HG03196 (cell line): ENCODE data around the gene TNFRSF11A.

Experiments
- ATAC-seq: cut with Tn5 transposase; IDR thresholded peaks from one replicate; pipeline ENCODE4 v1.9.1; 2021; ENCODE audit not compliant: unreplicated experiment

Gene TNFRSF11A

GRCh38 chr18:62324917-62325805, at the start of gene TNFRSF11A:
Gene TNFRSF11A (plus strand): TSS chr18:62325310. CDS start chr18:62325353, 43 bp downstream.
- ATAC-seq: peak; percentile 52

- no peak for ATAC-seq
Observed at GRCh38 chr18:62277045-62277444, 48.1 kb upstream of the TNFRSF11A start.

GRCh38 chr18:62279561-62279960, 45.5 kb upstream of the TNFRSF11A start:
- ATAC-seq: no peak

- no peak for ATAC-seq
Observed at GRCh38 chr18:62280058-62280457, 45.1 kb upstream of the TNFRSF11A start.

- no peak for ATAC-seq
Observed at GRCh38 chr18:62280786-62281185, 44.3 kb upstream of the TNFRSF11A start.

GRCh38 chr18:62281684-62282083, 43.4 kb upstream of the TNFRSF11A start:
- no peak for ATAC-seq

GRCh38 chr18:62282188-62282629, 42.9 kb upstream of the TNFRSF11A start:
- ATAC-seq: no peak

- ATAC-seq: no peak
Observed at GRCh38 chr18:62284637-62285036, 40.5 kb upstream of the TNFRSF11A start.

- no peak for ATAC-seq
Observed at GRCh38 chr18:62285281-62285680, 39.8 kb upstream of the TNFRSF11A start.

GRCh38 chr18:62287781-62288664, 37.1 kb upstream of the TNFRSF11A start:
- ATAC-seq: peak; percentile 47

GRCh38 chr18:62288665-62289008, 36.5 kb upstream of the TNFRSF11A start:
- ATAC-seq: peak; percentile 49

GRCh38 chr18:62289047-62289446, 36.1 kb upstream of the TNFRSF11A start:
- peak; percentile 60 for ATAC-seq

- no peak for ATAC-seq
Observed at GRCh38 chr18:62294073-62294472, 31.0 kb upstream of the TNFRSF11A start.

- no peak for ATAC-seq
Observed at GRCh38 chr18:62300359-62300963, 24.6 kb upstream of the TNFRSF11A start.

- ATAC-seq: no peak
Observed at GRCh38 chr18:62301322-62301721, 23.8 kb upstream of the TNFRSF11A start.

- ATAC-seq: no peak
Observed at GRCh38 chr18:62312851-62313250, 12.3 kb upstream of the TNFRSF11A start.

GRCh38 chr18:62318228-62319180, 6.6 kb upstream of the TNFRSF11A start:
- ATAC-seq: no peak

GRCh38 chr18:62321201-62321600, 3.9 kb upstream of the TNFRSF11A start:
- no peak for ATAC-seq

GRCh38 chr18:62323483-62324180, 1.5 kb upstream of the TNFRSF11A start:
- ATAC-seq: no peak
